WTC11 (cell line): ENCODE data around the gene DYNLT2B. TPM values are rescaled to one million over a fixed set of nuclear protein-coding genes. Genes with fewer than 3 reads are reported as not detected.

Source experiments
- ATAC-seq: fragments of 200-7000 bp; cut with Tn5 transposase; 2 replicates; pipeline ENCODE4 v1.10.0; 2021; ENCODE audit warnings: mild to moderate bottlenecking, moderate library complexity
- CTCF ChIA-PET: fragments of 300-600 bp; sonication (Branson Sonifier 250); formaldehyde crosslinking; loops from one replicate; lab custom pipeline; 2021; ENCODE audit warnings: antibody characterized with exemption; lab: Charles Lee
- POLR2A ChIA-PET: fragments of 350-600 bp; sonication (Branson Sonifier 250); formaldehyde crosslinking; loops from one replicate; lab custom pipeline; 2021; ENCODE audit warnings: antibody characterized with exemption; lab: Charles Lee
- DNase-seq: peaks from one replicate; pipeline ENCODE4 v3.0.0; 2021; ENCODE audit warnings: low spot score
- H3K27ac Mint-ChIP-seq: 2 replicates; pipeline ENCODE4 v1.8.0; 2021; ENCODE audit warnings: mixed read lengths
- H3K27me3 Mint-ChIP-seq: 2 replicates; pipeline ENCODE4 v1.8.0; 2021; ENCODE audit warnings: low read depth, mild to moderate bottlenecking, moderate library complexity, mixed read lengths
- H3K36me3 Mint-ChIP-seq: 2 replicates; pipeline ENCODE4 v1.8.0; 2021; ENCODE audit warnings: mixed read lengths
- H3K4me1 Mint-ChIP-seq: 2 replicates; pipeline ENCODE4 v1.8.0; 2022; ENCODE audit warnings: mixed read lengths
- H3K4me3 Mint-ChIP-seq: 2 replicates; pipeline ENCODE4 v1.8.0; 2021; ENCODE audit warnings: mild to moderate bottlenecking, moderate library complexity, mixed read lengths
- H3K9me3 Mint-ChIP-seq: 2 replicates; pipeline ENCODE4 v1.8.0; 2021; ENCODE audit warnings: mixed read lengths
- CREM ChIP-seq: sonication (generic); formaldehyde crosslinking; IDR thresholded peaks from 2 replicates; pipeline ENCODE4 v1.8.1; 2022; ENCODE audit warnings: mild to moderate bottlenecking, missing genetic modification reagents, moderate library complexity
- ESRRA ChIP-seq: sonication (generic); formaldehyde crosslinking; IDR thresholded peaks from 2 replicates; pipeline ENCODE4 v1.8.1; 2022; ENCODE audit warnings: mild to moderate bottlenecking, missing genetic modification reagents, borderline replicate concordance
- FOXK1 ChIP-seq: sonication (generic); formaldehyde crosslinking; IDR thresholded peaks from 2 replicates; pipeline ENCODE4 v1.8.0; 2022; ENCODE audit warnings: mild to moderate bottlenecking, moderate library complexity, missing genetic modification reagents
- GABPB1 ChIP-seq: sonication (generic); formaldehyde crosslinking; IDR thresholded peaks from 2 replicates; pipeline ENCODE4 v1.8.1; 2023; ENCODE audit warnings: mild to moderate bottlenecking, missing genetic modification reagents
- GTF2I ChIP-seq: fragments of 250-450 bp; sonication (Bioruptor Pico); conservative IDR thresholded peaks from 2 replicates; pipeline ENCODE4 v1.4.0; 2021; ENCODE audit warnings: mild to moderate bottlenecking
- HMGA2 ChIP-seq: fragments of 250-450 bp; sonication (Bioruptor Pico); IDR thresholded peaks from 2 replicates; pipeline ENCODE4 v1.4.0; 2021; ENCODE audit warnings: mild to moderate bottlenecking, moderate library complexity
- JAZF1 ChIP-seq: fragments of 250-450 bp; sonication (Bioruptor Pico); IDR thresholded peaks from 2 replicates; pipeline ENCODE4 v1.9.0; 2021; ENCODE audit warnings: moderate library complexity, mild to moderate bottlenecking, inconsistent platforms
- NR1H2 ChIP-seq: sonication (generic); formaldehyde crosslinking; IDR thresholded peaks from 2 replicates; pipeline ENCODE4 v1.9.0; 2021; ENCODE audit warnings: mild to moderate bottlenecking, moderate library complexity, missing genetic modification reagents
- NR2C2 ChIP-seq: sonication (generic); formaldehyde crosslinking; IDR thresholded peaks from 2 replicates; pipeline ENCODE4 v1.8.0; 2022; ENCODE audit warnings: mild to moderate bottlenecking, missing genetic modification reagents
- SMAD4 ChIP-seq: sonication (generic); formaldehyde crosslinking; IDR thresholded peaks from 2 replicates; pipeline ENCODE4 v1.8.0; 2022; ENCODE audit warnings: mild to moderate bottlenecking, missing genetic modification reagents
- SP1 ChIP-seq: sonication (generic); formaldehyde crosslinking; conservative IDR thresholded peaks from 2 replicates; pipeline ENCODE4 v1.8.1; 2022; ENCODE audit warnings: missing genetic modification reagents
- TCF7 ChIP-seq: sonication (generic); formaldehyde crosslinking; IDR thresholded peaks from 2 replicates; pipeline ENCODE4 v1.8.0; 2022; ENCODE audit warnings: mild to moderate bottlenecking, low read depth, missing genetic modification reagents, moderate library complexity
- TEAD1 ChIP-seq: sonication (generic); formaldehyde crosslinking; IDR thresholded peaks from 2 replicates; pipeline ENCODE4 v1.8.0; 2022; ENCODE audit warnings: mild to moderate bottlenecking, missing genetic modification reagents
- TP53 ChIP-seq: sonication (generic); formaldehyde crosslinking; IDR thresholded peaks from 2 replicates; pipeline ENCODE4 v1.8.1; 2023; ENCODE audit warnings: mild to moderate bottlenecking, missing genetic modification reagents
- ZNF121 ChIP-seq: sonication (generic); formaldehyde crosslinking; IDR thresholded peaks from 2 replicates; pipeline ENCODE4 v1.8.0; 2023; ENCODE audit warnings: missing genetic modification reagents
- ZNF219 ChIP-seq: sonication (generic); formaldehyde crosslinking; IDR thresholded peaks from 2 replicates; pipeline ENCODE4 v1.8.0; 2023; ENCODE audit warnings: missing genetic modification reagents, mild to moderate bottlenecking, borderline replicate concordance
- ZNF232 ChIP-seq: sonication (generic); formaldehyde crosslinking; IDR thresholded peaks from 2 replicates; pipeline ENCODE4 v1.8.0; 2022; ENCODE audit warnings: mild to moderate bottlenecking, missing genetic modification reagents
- total RNA-seq: library from RNA; stranded (reverse); gene quantifications from 3 replicates; pipeline ENCODE4 v1.2.3, GENCODE V29; 2021
- TF ChIP-seq, protein P1 (sequence below): sonication (generic); formaldehyde crosslinking; IDR thresholded peaks from 2 replicates; pipeline ENCODE4 v1.8.1; 2022; ENCODE audit warnings: low read depth, mild to moderate bottlenecking, moderate library complexity, missing genetic modification reagents, borderline replicate concordance
- TF ChIP-seq, protein P2 (sequence below): sonication (generic); formaldehyde crosslinking; IDR thresholded peaks from 2 replicates; pipeline ENCODE4 v1.8.0; 2023; ENCODE audit warnings: missing genetic modification reagents, mild to moderate bottlenecking, borderline replicate concordance
- TF ChIP-seq, protein P3 (sequence below): sonication (generic); formaldehyde crosslinking; IDR thresholded peaks from 2 replicates; pipeline ENCODE4 v1.8.1; 2022; ENCODE audit warnings: mild to moderate bottlenecking, moderate library complexity, missing genetic modification reagents
- TF ChIP-seq, protein P4 (sequence below): sonication (generic); formaldehyde crosslinking; IDR thresholded peaks from 2 replicates; pipeline ENCODE4 v1.8.1; 2023; ENCODE audit warnings: mild to moderate bottlenecking, missing genetic modification reagents, moderate library complexity
- TF ChIP-seq, protein P5 (sequence below): sonication (generic); formaldehyde crosslinking; IDR thresholded peaks from 2 replicates; pipeline ENCODE4 v1.8.1; 2022; ENCODE audit warnings: mild to moderate bottlenecking, missing genetic modification reagents, moderate library complexity, borderline replicate concordance
- TF ChIP-seq, protein P6 (sequence below): fragments of 250-450 bp; sonication (Bioruptor Pico); IDR thresholded peaks from 2 replicates; pipeline ENCODE4 v1.8.0; 2021; ENCODE audit warnings: mild to moderate bottlenecking

The DYNLT2B gene
- total RNA-seq, 1 experiment from 2014 or later, result 10.0 TPM

DNA sequence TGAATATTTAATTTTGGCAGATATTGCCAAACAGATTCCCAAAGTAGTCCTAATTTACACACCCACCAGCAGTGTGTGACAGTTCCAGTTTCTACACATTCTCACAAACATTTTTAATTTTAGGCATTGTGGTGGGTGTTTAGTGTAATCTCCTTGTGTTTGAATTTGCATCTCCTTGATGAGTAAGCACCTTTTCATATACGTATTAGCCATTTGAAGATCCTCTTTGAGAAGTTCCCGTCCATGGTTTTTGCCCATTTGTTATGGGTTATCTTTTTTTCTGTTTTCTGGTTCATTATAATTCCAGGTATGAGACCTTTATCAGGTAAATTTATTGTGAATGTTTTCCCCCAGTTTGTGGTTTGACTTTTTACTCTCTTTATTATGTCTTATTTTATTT lies 22.4 kb upstream of the DYNLT2B start (continued):
- TF ChIP-seq TCF7 (no peak), TP53 (CRISPR knock-in tag) (no peak)
- TF ChIP-seq, all 79 proteins: peak for 0

DNA sequence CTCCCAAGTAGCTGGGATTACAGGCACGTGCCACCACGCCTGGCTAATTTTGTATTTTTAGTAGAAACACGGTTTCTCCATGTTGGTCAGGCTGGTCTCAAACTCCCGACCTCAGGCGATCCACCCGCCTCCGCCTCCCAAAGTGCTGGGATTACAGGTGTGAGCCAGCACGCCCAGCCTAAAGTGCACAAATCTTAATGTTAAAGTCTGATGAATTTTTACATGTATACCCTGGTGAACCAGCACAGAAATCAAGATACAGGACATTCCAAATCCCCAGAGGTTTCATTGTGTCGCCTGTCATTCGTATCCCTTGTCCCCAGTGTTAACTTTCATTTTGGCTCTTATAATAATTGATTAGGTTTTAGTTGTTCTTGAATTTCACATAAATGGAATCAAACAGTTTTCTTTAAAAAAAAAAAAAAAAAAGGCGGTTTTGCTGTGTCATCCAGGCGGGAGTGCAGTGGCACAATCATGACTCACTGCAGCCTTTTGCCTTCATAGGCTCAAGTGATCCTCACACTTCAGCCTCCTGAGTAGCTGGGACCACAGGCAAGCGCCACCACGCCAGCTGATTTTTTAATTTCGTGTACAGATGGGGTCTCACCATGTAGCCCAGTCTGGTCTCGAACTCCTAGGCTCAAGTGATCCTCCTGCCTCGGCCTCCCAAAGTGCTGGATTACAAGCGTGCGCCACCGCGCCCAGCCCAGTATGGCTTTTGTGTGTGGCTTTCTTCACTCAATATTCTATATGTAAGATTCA lies 21.6 kb upstream of the DYNLT2B start:
- Mint-ChIP-seq H3K4me1 (no peaks in the 10 kb centered on the region), H3K27me3 (no peaks in the 10 kb centered on the region; the same call in 1 of the 2 replicates)
- no peak for ATAC-seq
- DNase-seq, result no peak
- TF ChIP-seq NR2C2 (CRISPR knock-in tag) (no peak), FOXK1 (no peak), NR1H2 (CRISPR knock-in tag) (no peak), ZNF121 (CRISPR knock-in tag) (0 out of 2 replicates have a peak, but pooled peaks have one; percentile 20), ZNF232 (CRISPR knock-in tag) (no peak), SMAD4 (CRISPR knock-in tag) (no peak)
- TF ChIP-seq, protein P1, sequence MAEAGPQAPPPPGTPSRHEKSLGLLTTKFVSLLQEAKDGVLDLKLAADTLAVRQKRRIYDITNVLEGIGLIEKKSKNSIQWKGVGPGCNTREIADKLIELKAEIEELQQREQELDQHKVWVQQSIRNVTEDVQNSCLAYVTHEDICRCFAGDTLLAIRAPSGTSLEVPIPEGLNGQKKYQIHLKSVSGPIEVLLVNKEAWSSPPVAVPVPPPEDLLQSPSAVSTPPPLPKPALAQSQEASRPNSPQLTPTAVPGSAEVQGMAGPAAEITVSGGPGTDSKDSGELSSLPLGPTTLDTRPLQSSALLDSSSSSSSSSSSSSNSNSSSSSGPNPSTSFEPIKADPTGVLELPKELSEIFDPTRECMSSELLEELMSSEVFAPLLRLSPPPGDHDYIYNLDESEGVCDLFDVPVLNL (CRISPR knock-in tag), result no peak
- TF ChIP-seq, all 79 proteins: peak for 1
- no peak overlapping the region for H3K27ac Mint-ChIP-seq
- ChIA-PET POLR2A (no interaction called here), CTCF (no interaction called here)
- no peaks in the 10 kb centered on the region for H3K36me3 Mint-ChIP-seq
- H3K9me3 Mint-ChIP-seq, result no peaks in the 10 kb centered on the region
- H3K4me3 Mint-ChIP-seq, result no peak overlapping the region

DNA sequence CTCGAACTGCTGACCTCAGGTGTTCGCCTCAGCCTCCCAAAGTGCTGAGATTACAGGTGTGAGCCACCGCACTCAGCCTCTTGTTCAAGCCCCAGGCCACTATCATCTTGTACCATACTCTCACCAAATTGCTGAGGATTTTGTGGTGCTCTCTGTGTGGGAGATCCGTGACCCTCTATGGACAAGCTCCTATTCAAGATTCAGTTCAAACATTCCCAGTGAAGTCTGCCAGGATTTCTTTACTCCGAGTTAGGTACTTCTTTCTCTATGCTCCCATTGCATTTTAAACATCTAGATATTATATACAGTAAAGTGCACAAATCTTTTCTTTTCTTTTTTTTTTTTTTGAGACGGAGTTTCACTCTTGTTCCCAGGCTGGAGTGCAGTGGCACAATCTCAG lies 21.0 kb upstream of the DYNLT2B start:
- Mint-ChIP-seq H3K4me3 (no peak overlapping the region), H3K36me3 (no peaks in the 10 kb centered on the region), H3K27me3 (no peaks in the 10 kb centered on the region; the same call in 1 of the 2 replicates), H3K4me1 (no peaks in the 10 kb centered on the region), H3K27ac (no peak overlapping the region), H3K9me3 (no peaks in the 10 kb centered on the region)
- ATAC-seq (no peak), DNase-seq (no peak)
- ChIA-PET POLR2A (interaction anchor here (0.7 kb wide), 1 partner anchor 184 kb away, joined by 4 read pairs; no protein-coding TSS in a partner anchor), CTCF (interaction anchor here (0.7 to 0.8 kb wide), 2 partner anchors 15 to 258 kb away, joined by 3 to 4 read pairs; no protein-coding TSS in a partner anchor)
- TF ChIP-seq, protein P2, sequence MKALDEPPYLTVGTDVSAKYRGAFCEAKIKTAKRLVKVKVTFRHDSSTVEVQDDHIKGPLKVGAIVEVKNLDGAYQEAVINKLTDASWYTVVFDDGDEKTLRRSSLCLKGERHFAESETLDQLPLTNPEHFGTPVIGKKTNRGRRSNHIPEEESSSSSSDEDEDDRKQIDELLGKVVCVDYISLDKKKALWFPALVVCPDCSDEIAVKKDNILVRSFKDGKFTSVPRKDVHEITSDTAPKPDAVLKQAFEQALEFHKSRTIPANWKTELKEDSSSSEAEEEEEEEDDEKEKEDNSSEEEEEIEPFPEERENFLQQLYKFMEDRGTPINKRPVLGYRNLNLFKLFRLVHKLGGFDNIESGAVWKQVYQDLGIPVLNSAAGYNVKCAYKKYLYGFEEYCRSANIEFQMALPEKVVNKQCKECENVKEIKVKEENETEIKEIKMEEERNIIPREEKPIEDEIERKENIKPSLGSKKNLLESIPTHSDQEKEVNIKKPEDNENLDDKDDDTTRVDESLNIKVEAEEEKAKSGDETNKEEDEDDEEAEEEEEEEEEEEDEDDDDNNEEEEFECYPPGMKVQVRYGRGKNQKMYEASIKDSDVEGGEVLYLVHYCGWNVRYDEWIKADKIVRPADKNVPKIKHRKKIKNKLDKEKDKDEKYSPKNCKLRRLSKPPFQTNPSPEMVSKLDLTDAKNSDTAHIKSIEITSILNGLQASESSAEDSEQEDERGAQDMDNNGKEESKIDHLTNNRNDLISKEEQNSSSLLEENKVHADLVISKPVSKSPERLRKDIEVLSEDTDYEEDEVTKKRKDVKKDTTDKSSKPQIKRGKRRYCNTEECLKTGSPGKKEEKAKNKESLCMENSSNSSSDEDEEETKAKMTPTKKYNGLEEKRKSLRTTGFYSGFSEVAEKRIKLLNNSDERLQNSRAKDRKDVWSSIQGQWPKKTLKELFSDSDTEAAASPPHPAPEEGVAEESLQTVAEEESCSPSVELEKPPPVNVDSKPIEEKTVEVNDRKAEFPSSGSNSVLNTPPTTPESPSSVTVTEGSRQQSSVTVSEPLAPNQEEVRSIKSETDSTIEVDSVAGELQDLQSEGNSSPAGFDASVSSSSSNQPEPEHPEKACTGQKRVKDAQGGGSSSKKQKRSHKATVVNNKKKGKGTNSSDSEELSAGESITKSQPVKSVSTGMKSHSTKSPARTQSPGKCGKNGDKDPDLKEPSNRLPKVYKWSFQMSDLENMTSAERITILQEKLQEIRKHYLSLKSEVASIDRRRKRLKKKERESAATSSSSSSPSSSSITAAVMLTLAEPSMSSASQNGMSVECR (CRISPR knock-in tag), result no peak
- TF ChIP-seq SP1 (CRISPR knock-in tag) (no peak), HMGA2 (no peak), TEAD1 (CRISPR knock-in tag) (no peak), JAZF1 (no peak), ZNF219 (CRISPR knock-in tag) (no peak), GABPB1 (CRISPR knock-in tag) (no peak), GTF2I (no peak), CREM (no peak), ZNF232 (CRISPR knock-in tag) (no peak), ESRRA (CRISPR knock-in tag) (no peak), NR2C2 (CRISPR knock-in tag) (no peak)
- TF ChIP-seq, protein P3, sequence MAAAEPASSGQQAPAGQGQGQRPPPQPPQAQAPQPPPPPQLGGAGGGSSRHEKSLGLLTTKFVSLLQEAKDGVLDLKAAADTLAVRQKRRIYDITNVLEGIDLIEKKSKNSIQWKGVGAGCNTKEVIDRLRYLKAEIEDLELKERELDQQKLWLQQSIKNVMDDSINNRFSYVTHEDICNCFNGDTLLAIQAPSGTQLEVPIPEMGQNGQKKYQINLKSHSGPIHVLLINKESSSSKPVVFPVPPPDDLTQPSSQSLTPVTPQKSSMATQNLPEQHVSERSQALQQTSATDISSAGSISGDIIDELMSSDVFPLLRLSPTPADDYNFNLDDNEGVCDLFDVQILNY (CRISPR knock-in tag), result no peak
- TF ChIP-seq, protein P4, sequence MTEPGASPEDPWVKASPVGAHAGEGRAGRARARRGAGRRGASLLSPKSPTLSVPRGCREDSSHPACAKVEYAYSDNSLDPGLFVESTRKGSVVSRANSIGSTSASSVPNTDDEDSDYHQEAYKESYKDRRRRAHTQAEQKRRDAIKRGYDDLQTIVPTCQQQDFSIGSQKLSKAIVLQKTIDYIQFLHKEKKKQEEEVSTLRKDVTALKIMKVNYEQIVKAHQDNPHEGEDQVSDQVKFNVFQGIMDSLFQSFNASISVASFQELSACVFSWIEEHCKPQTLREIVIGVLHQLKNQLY (CRISPR knock-in tag), result no peak
- TF ChIP-seq, protein P5, sequence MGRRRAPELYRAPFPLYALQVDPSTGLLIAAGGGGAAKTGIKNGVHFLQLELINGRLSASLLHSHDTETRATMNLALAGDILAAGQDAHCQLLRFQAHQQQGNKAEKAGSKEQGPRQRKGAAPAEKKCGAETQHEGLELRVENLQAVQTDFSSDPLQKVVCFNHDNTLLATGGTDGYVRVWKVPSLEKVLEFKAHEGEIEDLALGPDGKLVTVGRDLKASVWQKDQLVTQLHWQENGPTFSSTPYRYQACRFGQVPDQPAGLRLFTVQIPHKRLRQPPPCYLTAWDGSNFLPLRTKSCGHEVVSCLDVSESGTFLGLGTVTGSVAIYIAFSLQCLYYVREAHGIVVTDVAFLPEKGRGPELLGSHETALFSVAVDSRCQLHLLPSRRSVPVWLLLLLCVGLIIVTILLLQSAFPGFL (CRISPR knock-in tag), result no peak
- TF ChIP-seq, protein P6, sequence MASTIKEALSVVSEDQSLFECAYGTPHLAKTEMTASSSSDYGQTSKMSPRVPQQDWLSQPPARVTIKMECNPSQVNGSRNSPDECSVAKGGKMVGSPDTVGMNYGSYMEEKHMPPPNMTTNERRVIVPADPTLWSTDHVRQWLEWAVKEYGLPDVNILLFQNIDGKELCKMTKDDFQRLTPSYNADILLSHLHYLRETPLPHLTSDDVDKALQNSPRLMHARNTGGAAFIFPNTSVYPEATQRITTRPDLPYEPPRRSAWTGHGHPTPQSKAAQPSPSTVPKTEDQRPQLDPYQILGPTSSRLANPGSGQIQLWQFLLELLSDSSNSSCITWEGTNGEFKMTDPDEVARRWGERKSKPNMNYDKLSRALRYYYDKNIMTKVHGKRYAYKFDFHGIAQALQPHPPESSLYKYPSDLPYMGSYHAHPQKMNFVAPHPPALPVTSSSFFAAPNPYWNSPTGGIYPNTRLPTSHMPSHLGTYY (CRISPR knock-in tag), result no peak
